Fibroblast of villous mesenchyme (primary cell): ENCODE measurements around the gene FAM153A. TPM values are rescaled to one million over a fixed set of nuclear protein-coding genes. Genes with fewer than 3 reads are reported as not detected.
"Not testable (repeated sequence)": the region's sequence is repeated elsewhere in the genome, so short reads cannot be mapped to it uniquely, and the experiment has no call there.

Source experiments
- DNase-seq: peaks from one replicate; pipeline ENCODE4 v3.0.0-alpha.2; 2010; ENCODE audit warnings: low read depth
- H3K4me3 ChIP-seq: 2 replicates; pipeline ENCODE4 v1.5.1; 2011; ENCODE audit warnings: low read depth, mild to moderate bottlenecking, low read length
- total RNA-seq: library from RNA; depleted of rRNA; stranded (reverse); fragments of >200 nt; gene quantifications from 2 replicates; pipeline ENCODE4 v1.2.3, GENCODE V29; 2012

Gene FAM153A
- total RNA-seq, 1 donor = not detected

- DNase-seq, H3K4me3 ChIP-seq: not testable (repeated sequence)
Observed at GRCh38 chr5:177763737-177764508, 18.8 kb downstream of the FAM153A start.

- not testable (repeated sequence) for DNase-seq, H3K4me3 ChIP-seq
Observed at GRCh38 chr5:177760954-177761353, 21.7 kb downstream of the FAM153A start.

GRCh38 chr5:177747354-177747753 lies 35.3 kb downstream of the FAM153A start:
- not testable (repeated sequence) for DNase-seq, H3K4me3 ChIP-seq

GRCh38 chr5:177724858-177725257 lies 57.8 kb downstream of the FAM153A start:
- DNase-seq, H3K4me3 ChIP-seq: not testable (repeated sequence)

- H3K4me3 ChIP-seq, DNase-seq: not testable (repeated sequence)
Observed at GRCh38 chr5:177723831-177724485, 58.7 kb downstream of the FAM153A start.

GRCh38 chr5:177722829-177723228 lies 59.9 kb downstream of the FAM153A start:
- H3K4me3 ChIP-seq, DNase-seq: not testable (repeated sequence)

GRCh38 chr5:177719989-177720388 lies 62.7 kb downstream of the FAM153A start:
- not testable (repeated sequence) for H3K4me3 ChIP-seq, DNase-seq

- not testable (repeated sequence) for DNase-seq, H3K4me3 ChIP-seq
Observed at GRCh38 chr5:177715423-177715822, 67.3 kb downstream of the FAM153A start.

- H3K4me3 ChIP-seq, DNase-seq: not testable (repeated sequence)
Observed at GRCh38 chr5:177696100-177696499, 86.6 kb downstream of the FAM153A start.

- H3K4me3 ChIP-seq, DNase-seq: not testable (repeated sequence)
Observed at GRCh38 chr5:177695356-177695930, 87.3 kb downstream of the FAM153A start.

GRCh38 chr5:177694518-177694835 lies 88.2 kb downstream of the FAM153A start:
- not testable (repeated sequence) for H3K4me3 ChIP-seq, DNase-seq

GRCh38 chr5:177693671-177694517 lies 88.8 kb downstream of the FAM153A start:
- not testable (repeated sequence) for H3K4me3 ChIP-seq, DNase-seq

- H3K4me3 ChIP-seq, DNase-seq: not testable (repeated sequence)
Observed at GRCh38 chr5:177692969-177693368, 89.7 kb downstream of the FAM153A start.

- H3K4me3 ChIP-seq = not testable (repeated sequence)
- peak; percentile 3 for DNase-seq
Observed at GRCh38 chr5:177692507-177692906, 90.2 kb downstream of the FAM153A start.

- H3K4me3 ChIP-seq, DNase-seq: not testable (repeated sequence)
Observed at GRCh38 chr5:177689011-177689610, 93.6 kb downstream of the FAM153A start.

GRCh38 chr5:177688091-177688490 lies 94.6 kb downstream of the FAM153A start:
- not testable (repeated sequence) for DNase-seq, H3K4me3 ChIP-seq

GRCh38 chr5:177681920-177682319 lies 100.8 kb downstream of the FAM153A start:
- not testable (repeated sequence) for DNase-seq, H3K4me3 ChIP-seq
